Measurements from ENCODE around the gene PAFAH2.
"Not testable (repeated sequence)": the region's sequence is repeated elsewhere in the genome, so short reads cannot be mapped to it uniquely, and the experiment has no call there.

PAFAH2 gene

GRCh38 chr1:25944986-25945385 is 52.9 kb downstream of the PAFAH2 start:
- in situ Hi-C loops (cut with MboI; ENCODE audit: low sequenced_read_pairs) = no loop called here

GRCh38 chr1:25943511-25943910 is 54.4 kb downstream of the PAFAH2 start:
- in situ Hi-C loops (cut with MboI; ENCODE audit: low sequenced_read_pairs) = not testable (repeated sequence)

- in situ Hi-C loops (cut with MboI; ENCODE audit: low sequenced_read_pairs) = no loop called here
Observed at GRCh38 chr1:25936947-25937346, 60.9 kb downstream of the PAFAH2 start.

GRCh38 chr1:25933479-25934365 is 64.1 kb downstream of the PAFAH2 start:
- in situ Hi-C loops (cut with MboI; ENCODE audit: low sequenced_read_pairs) = no loop called here

- in situ Hi-C loops (cut with MboI; ENCODE audit: low sequenced_read_pairs) = not testable (repeated sequence)
Observed at GRCh38 chr1:25932811-25933400, 65.0 kb downstream of the PAFAH2 start.

- in situ Hi-C loops (cut with MboI; ENCODE audit: low sequenced_read_pairs) = no loop called here
Observed at GRCh38 chr1:25932321-25932720, 65.5 kb downstream of the PAFAH2 start.

- in situ Hi-C loops (cut with MboI; ENCODE audit: low sequenced_read_pairs) = no loop called here
Observed at GRCh38 chr1:25929016-25929415, 68.8 kb downstream of the PAFAH2 start.

GRCh38 chr1:25927521-25928265 is 70.2 kb downstream of the PAFAH2 start:
- in situ Hi-C loops (cut with MboI; ENCODE audit: low sequenced_read_pairs) = no loop called here

- in situ Hi-C loops (cut with MboI; ENCODE audit: low sequenced_read_pairs) = no loop called here
Observed at GRCh38 chr1:25926731-25927496, 70.9 kb downstream of the PAFAH2 start.

GRCh38 chr1:25924454-25924853 is 73.4 kb downstream of the PAFAH2 start:
- in situ Hi-C loops (cut with MboI; ENCODE audit: low sequenced_read_pairs) = no loop called here

GRCh38 chr1:25922971-25923552 is 74.8 kb downstream of the PAFAH2 start:
- in situ Hi-C loops (cut with MboI; ENCODE audit: low sequenced_read_pairs) = no loop called here

- in situ Hi-C loops (cut with MboI; ENCODE audit: low sequenced_read_pairs) = no loop called here
Observed at GRCh38 chr1:25922056-25922970, 75.5 kb downstream of the PAFAH2 start.

GRCh38 chr1:25918615-25919014 is 79.2 kb downstream of the PAFAH2 start:
- in situ Hi-C loops (cut with MboI; ENCODE audit: low sequenced_read_pairs) = no loop called here

- in situ Hi-C loops (cut with MboI; ENCODE audit: low sequenced_read_pairs) = no loop called here
Observed at GRCh38 chr1:25917996-25918395, 79.9 kb downstream of the PAFAH2 start.

- in situ Hi-C loops (cut with MboI; ENCODE audit: low sequenced_read_pairs) = no loop called here
Observed at GRCh38 chr1:25916460-25916859, 81.4 kb downstream of the PAFAH2 start.

GRCh38 chr1:25914074-25914995 is 83.5 kb downstream of the PAFAH2 start:
- in situ Hi-C loops (cut with MboI; ENCODE audit: low sequenced_read_pairs) = no loop called here

- in situ Hi-C loops (cut with MboI; ENCODE audit: low sequenced_read_pairs) = no loop called here
Observed at GRCh38 chr1:25913206-25913605, 84.7 kb downstream of the PAFAH2 start.

GRCh38 chr1:25912076-25912831 is 85.6 kb downstream of the PAFAH2 start:
- in situ Hi-C loops (cut with MboI; ENCODE audit: low sequenced_read_pairs) = no loop called here

Data from HL-60/S4 (cell line).